Sciatic nerve (tissue), 2 donors: ENCODE data around the gene ZIC1. TPM values are rescaled to one million over a fixed set of nuclear protein-coding genes. Genes with fewer than 3 reads are reported as not detected.
A peak's percentile ranks its signal among the peaks of the same experiment; 100 is the strongest.

Experiments used
- ATAC-seq: fragments of 200-7000 bp; cut with Tn5 transposase; one replicate; pipeline ENCODE4 v1.9.1; 2020; ENCODE audit warnings: mild to moderate bottlenecking, moderate library complexity
- DNase-seq: peaks from one replicate; pipeline ENCODE4 v3.0.0-alpha.2; 2020; ENCODE audit warnings: low spot score
- intact Hi-C: fragments of 100-400 bp; cut with DNase I; formaldehyde crosslinking; loops from one replicate; pipeline ENCODE4 v1.14.2; 2022
- total RNA-seq: library from RNA; stranded (reverse); fragmentation: NEBNext Ultra II Directional; extraction: Animal tissue kit (Norgen Biotek cat#: 25700); gene quantifications from one replicate; pipeline ENCODE4 v1.2.1, GENCODE V29; 2021
- donor health status: DM: no; HTN: no; CAD: no.
- donor health status: DM: no; HTN: no; CAD: no.

ZIC1 gene
- total RNA-seq, 1 donor from 2014 or later: 3.8 TPM

- DNase-seq: no peak
- intact Hi-C loops: loop anchor here (10.0 kb wide), 1 partner anchor 47 kb away; no protein-coding TSS in a partner anchor
- ATAC-seq: peak; percentile 20
These were observed 31.5 kb upstream of the ZIC1 start for GRCh38 chr3:147377412-147378367.

DNA sequence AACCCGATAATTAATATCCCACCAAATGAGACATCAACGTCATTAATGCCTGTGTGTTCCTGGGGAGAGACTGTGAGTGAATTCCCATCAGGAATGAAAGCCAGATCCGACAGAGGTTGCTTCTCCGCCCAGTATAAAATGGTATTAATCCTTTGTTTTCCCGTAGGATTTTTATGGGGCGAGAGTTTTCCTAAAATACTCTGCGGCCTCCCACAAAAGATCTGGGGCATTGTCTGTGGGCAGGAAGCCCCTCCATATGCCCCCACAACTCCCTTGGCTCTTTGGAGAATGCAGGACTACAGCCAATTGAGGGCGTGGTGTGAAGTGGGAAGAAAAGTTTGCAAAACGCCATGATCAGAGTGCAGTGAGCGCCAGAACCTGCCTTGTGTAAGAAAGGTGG lies 29.5 kb upstream of the ZIC1 start:
- ATAC-seq (no peak), DNase-seq (no peak)
- intact Hi-C loops: loop anchor here (10.0 kb wide), 1 partner anchor 45 kb away; no protein-coding TSS in a partner anchor

GRCh38 chr3:147380387-147380951 lies 28.7 kb upstream of the ZIC1 start:
- no peak for DNase-seq
- intact Hi-C loops: no loop called here
- no peak for ATAC-seq

DNA sequence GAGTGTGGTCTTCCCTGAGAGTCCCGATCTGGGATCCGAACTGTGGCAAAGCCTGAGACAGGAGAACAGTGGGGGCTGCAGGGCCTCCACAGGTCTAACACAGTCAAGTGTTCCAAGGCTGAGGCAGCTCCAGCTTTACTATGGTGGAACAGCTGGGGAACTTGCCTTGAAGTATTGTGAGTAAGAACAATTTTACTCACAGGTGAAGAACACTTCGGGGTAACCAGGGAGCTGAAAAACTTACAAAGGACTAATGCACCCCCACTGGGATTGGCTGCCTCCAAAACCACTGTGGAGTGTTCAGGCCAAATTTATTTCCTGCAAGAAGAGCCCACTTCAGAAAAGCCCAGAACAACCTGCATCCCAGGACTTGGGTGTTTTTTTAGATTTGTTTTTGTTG lies 28.2 kb upstream of the ZIC1 start:
- ATAC-seq: no peak
- intact Hi-C loops: no loop called here

GRCh38 chr3:147381596-147381995 lies 27.6 kb upstream of the ZIC1 start:
- DNase-seq (no peak), ATAC-seq (no peak)
- intact Hi-C loops: no loop called here

More for the DNA sequence above, 28.2 kb upstream of the ZIC1 start:
- DNase-seq: no peak

GRCh38 chr3:147383617-147384016 lies 25.5 kb upstream of the ZIC1 start:
- ATAC-seq: no peak
- DNase-seq: no peak
- intact Hi-C loops: no loop called here

GRCh38 chr3:147384210-147385058 lies 24.7 kb upstream of the ZIC1 start:
- ATAC-seq (no peak), DNase-seq (no peak)
- intact Hi-C loops: no loop called here

- intact Hi-C loops: no loop called here
- no peak for DNase-seq
- ATAC-seq: no peak
These were observed 23.8 kb upstream of the ZIC1 start for GRCh38 chr3:147385059-147386012.

GRCh38 chr3:147387291-147387884 lies 21.8 kb upstream of the ZIC1 start:
- intact Hi-C loops: no loop called here
- DNase-seq (no peak), ATAC-seq (no peak)

GRCh38 chr3:147387885-147388699 lies 21.1 kb upstream of the ZIC1 start:
- no peak for ATAC-seq
- DNase-seq: no peak
- intact Hi-C loops: no loop called here

DNA sequence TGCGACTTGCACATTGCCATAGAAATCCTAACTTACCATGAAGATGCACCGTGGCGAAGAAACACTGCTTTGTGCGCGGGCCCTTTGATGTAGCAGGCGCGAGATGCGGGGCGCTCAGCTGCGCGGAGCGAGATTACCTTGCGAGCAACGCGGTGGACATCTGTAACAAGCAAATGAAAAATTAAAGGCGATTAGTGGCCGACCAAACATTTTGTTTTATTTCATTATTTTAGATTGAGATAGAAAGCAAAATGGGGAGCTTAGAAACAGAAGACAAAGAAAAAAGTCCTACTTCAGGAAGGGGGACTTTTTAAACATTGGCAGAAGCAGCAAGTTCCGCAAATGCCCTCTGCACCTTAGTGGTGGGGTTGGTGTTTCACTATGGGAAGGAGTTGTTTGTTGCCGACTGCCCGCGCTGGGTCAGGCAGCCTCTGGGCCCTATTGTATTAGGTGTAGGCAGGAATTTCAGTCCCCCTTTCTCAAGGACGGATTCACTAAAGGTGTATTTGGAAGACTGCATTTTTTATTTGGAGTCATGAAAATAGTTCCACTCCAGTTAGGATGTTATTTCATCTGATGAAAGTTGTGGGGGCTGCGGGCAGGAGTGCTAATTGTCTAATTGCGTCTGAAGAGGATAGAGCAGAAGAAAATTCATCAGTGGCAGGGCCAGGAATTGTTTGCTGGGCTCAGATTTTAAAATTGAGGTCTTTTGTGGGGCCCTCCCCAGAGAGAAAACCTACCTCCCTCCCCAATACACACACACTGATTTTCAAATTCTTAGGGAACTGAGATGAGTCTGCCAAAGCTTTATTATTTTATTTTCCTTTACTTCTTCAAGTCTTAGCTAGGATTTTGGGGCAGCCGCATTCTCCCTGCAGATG lies 20.2 kb upstream of the ZIC1 start:
- DNase-seq (no peak), ATAC-seq (no peak)
- intact Hi-C loops: no loop called here

- intact Hi-C loops: no loop called here
- DNase-seq: no peak
- no peak for ATAC-seq
These were observed 19.4 kb upstream of the ZIC1 start for GRCh38 chr3:147389717-147390116.

DNA sequence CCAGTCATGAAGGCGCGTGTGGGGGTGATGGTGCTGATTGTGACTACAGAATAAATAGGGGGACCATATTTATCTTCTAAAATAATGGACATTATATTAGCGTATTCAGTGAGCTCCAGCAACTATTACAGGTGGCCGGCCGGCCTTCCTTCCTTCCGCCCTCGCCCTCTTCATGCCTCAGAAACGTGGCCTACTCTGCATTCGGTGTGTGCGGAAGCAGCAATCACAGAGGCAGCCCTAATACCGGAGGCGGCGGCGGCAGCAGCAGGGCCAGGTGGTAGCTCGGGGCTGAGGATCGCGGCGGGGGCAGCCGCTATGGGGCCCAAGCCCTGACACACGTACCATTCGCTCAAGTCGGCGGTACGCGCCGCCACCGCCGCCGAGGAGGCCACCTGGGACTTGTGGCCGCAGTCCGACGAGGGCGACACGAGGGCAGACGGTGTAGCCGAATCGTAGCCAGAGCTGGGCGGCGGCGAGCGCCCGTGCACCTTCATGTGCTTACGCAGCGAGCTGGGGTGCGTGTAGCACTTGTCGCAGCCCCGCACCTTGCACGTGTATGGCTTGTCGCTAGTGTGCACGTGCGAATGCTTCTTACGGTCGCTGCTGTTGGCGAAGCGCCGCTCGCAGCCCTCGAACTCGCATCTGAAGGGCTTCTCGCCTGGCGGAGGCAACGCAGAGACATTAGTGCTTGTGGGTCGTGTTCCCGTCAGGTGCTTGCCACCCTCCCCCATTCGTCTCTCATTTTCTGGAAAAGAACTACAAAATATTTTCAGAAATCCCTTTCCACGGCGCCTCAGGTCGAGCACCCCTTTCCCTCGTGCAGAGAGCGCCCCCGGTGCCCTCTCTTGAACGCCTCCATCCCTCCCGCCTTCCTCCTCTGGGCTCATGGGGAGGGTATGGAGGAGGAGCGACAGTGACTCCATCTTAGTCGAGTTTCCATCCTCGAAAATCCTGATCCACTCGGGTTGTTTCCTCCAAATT lies 18.3 kb upstream of the ZIC1 start:
- DNase-seq (no peak), ATAC-seq (no peak)
- intact Hi-C loops: no loop called here

DNA sequence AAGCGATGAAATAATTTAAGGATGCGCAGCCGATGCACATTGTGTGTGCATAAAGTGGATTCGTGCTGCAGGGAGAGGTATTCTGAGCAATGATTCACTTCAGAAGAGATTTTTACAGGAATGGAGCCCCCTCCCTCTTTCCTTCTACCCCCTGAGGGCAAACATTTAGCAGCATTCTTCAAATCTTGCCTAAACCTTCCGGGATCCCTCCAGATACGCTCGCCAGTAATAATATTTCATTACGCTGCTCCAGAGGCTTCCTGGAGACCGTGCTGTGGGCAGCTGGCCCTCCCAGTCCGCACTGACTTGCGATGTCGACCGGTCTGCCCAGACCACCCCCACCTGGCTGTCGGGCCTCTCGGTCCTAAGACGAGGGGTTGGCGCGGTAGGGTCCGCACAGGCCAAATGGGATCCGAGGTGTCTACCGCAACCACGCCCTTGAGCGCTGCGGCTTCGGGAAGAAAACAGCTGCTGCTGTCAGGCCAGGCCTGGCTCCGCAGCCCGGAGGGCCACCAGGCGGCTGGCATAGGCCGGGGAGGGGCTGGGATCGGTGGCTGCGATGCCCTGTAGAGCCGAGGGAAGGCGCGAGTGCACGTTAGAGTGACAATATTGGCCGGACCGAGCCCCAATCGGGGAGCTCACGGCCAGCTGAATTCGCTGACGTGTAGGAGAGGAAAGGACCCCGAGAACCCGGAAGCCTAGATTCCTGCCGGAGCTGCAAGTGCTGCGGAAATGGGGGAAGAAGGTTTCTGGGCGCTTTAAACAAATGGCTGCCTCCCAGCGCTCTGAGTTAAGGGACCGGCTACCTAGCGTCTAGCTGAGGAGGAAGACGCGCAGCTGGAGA lies 17.2 kb upstream of the ZIC1 start:
- ATAC-seq (peak; percentile 57), DNase-seq (no peak)
- intact Hi-C loops: no loop called here

DNA sequence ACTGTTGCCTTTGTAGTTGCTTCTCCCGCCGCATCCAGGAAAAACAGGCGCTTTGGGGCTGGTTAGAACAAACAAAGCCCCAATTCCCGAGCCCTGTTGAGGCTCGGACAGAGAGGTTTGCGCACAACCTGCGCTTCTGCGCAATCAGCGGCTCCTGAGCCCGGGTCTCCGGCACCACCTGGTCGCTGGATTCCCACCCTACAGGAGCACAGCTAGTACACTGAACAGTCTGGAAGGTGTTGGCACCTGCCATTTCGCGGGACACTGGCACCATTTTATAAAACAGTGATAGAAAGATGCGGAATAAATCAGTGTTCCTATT lies 16.6 kb upstream of the ZIC1 start:
- intact Hi-C loops: no loop called here
- DNase-seq (no peak), ATAC-seq (no peak)
